GM18526 (cell line): Measurements from ENCODE around the gene FAM24B.

ENCODE experiments used
- POLR2A ChIP-seq: IDR thresholded peaks from 3 replicates; pipeline ENCODE4 v1.6.1; 2011; ENCODE audit not compliant: insufficient read length; ENCODE audit errors: extremely low read depth

The FAM24B gene

GRCh38 chr10:122861711-122862161 is 17.6 kb downstream of the FAM24B start:
- no peak for TF ChIP-seq POLR2A

GRCh38 chr10:122859527-122859926 is 19.9 kb downstream of the FAM24B start:
- TF ChIP-seq POLR2A: no peak

GRCh38 chr10:122856902-122857301 is 22.5 kb downstream of the FAM24B start:
- TF ChIP-seq POLR2A: no peak

GRCh38 chr10:122855745-122856144 is 23.6 kb downstream of the FAM24B start:
- TF ChIP-seq POLR2A: no peak

GRCh38 chr10:122854648-122855047 is 24.7 kb downstream of the FAM24B start:
- TF ChIP-seq POLR2A: no peak

- no peak for TF ChIP-seq POLR2A
Observed at GRCh38 chr10:122853665-122854313, 25.6 kb downstream of the FAM24B start.

- no peak for TF ChIP-seq POLR2A
Observed at GRCh38 chr10:122852261-122852660, 27.1 kb downstream of the FAM24B start.

- no peak for TF ChIP-seq POLR2A
Observed at GRCh38 chr10:122850705-122851640, 28.4 kb downstream of the FAM24B start.

- no peak for TF ChIP-seq POLR2A
Observed at GRCh38 chr10:122849900-122850605, 29.3 kb downstream of the FAM24B start.

GRCh38 chr10:122849090-122849489 is 30.3 kb downstream of the FAM24B start:
- TF ChIP-seq POLR2A: no peak

GRCh38 chr10:122847782-122848604 is 31.4 kb downstream of the FAM24B start:
- TF ChIP-seq POLR2A: no peak

GRCh38 chr10:122845783-122846332 is 33.5 kb downstream of the FAM24B start, which contains the start of gene CUZD1:
TSS of gene CUZD1 (minus strand) at chr10:122845857. CDS start at chr10:122845843, 14 bp downstream.
- no peak for TF ChIP-seq POLR2A

GRCh38 chr10:122844146-122844545 is 35.2 kb downstream of the FAM24B start:
- no peak for TF ChIP-seq POLR2A

GRCh38 chr10:122841569-122841968 is 37.8 kb downstream of the FAM24B start:
- TF ChIP-seq POLR2A: no peak

- TF ChIP-seq POLR2A: no peak
Observed at GRCh38 chr10:122839505-122839904, 39.9 kb downstream of the FAM24B start.

- TF ChIP-seq POLR2A: no peak
Observed at GRCh38 chr10:122838880-122839279, 40.5 kb downstream of the FAM24B start.
